SU-DHL-6 (cell line): ENCODE measurements around the gene SP9.

ENCODE experiments used
- H2AFZ ChIP-seq: fragments of 200-600 bp; sonication (generic); 2 replicates; pipeline ENCODE4 v1.6.1; 2014; ENCODE audit warnings: low read depth, mild to moderate bottlenecking, moderate library complexity, mixed read lengths, antibody characterized with exemption, low read length; ENCODE audit not compliant: severe bottlenecking
- H3F3A ChIP-seq: fragments of 200-600 bp; shearing (Covaris generic); 2 replicates; pipeline ENCODE4 v1.6.0; 2016; ENCODE audit warnings: antibody characterized with exemption, mild to moderate bottlenecking; ENCODE audit not compliant: insufficient read depth
- H3K27ac ChIP-seq: fragments of 200-600 bp; sonication (generic); 2 replicates; pipeline ENCODE4 v1.5.1; 2016; ENCODE audit warnings: low read depth, mild to moderate bottlenecking, low read length, moderate library complexity, mixed read lengths
- H3K27me3 ChIP-seq: fragments of 200-600 bp; sonication (generic), shearing (Covaris generic); 2 replicates; pipeline ENCODE4 v1.6.0; 2014; ENCODE audit warnings: mild to moderate bottlenecking, low read length
- H3K36me3 ChIP-seq: fragments of 200-600 bp; sonication (generic); 2 replicates; pipeline ENCODE4 v1.6.1; 2014; ENCODE audit warnings: mild to moderate bottlenecking, low read length, mixed read lengths
- H3K4me2 ChIP-seq: fragments of 300-600, 200-600 bp; shearing (Covaris generic), sonication (generic); 2 replicates; pipeline ENCODE4 v1.6.0; 2014; ENCODE audit warnings: low read length, low read depth, mild to moderate bottlenecking; ENCODE audit not compliant: poor library complexity, severe bottlenecking
- H3K4me3 ChIP-seq: fragments of 200-600 bp; sonication (generic); 2 replicates; pipeline ENCODE4 v1.5.1; 2014; ENCODE audit warnings: antibody characterized with exemption, low read length, mild to moderate bottlenecking, mixed read lengths; ENCODE audit not compliant: insufficient read depth, poor library complexity, severe bottlenecking
- H3K79me2 ChIP-seq: fragments of 200-600 bp; sonication (generic); 2 replicates; pipeline ENCODE4 v1.6.1; 2014; ENCODE audit warnings: mild to moderate bottlenecking, low read length, moderate library complexity; ENCODE audit not compliant: insufficient read depth
- H3K9ac ChIP-seq: fragments of 200-600 bp; sonication (generic); 2 replicates; pipeline ENCODE4 v1.7.0; 2014; ENCODE audit warnings: mild to moderate bottlenecking, low read length
- H3K9me2 ChIP-seq: fragments of 200-600 bp; sonication (generic); replicated peaks from 2 replicates; pipeline ENCODE4 v1.6.1; 2014; ENCODE audit warnings: low read length; ENCODE audit not compliant: insufficient read depth
- H3K9me3 ChIP-seq: fragments of 200-600 bp; sonication (generic); 2 replicates; pipeline ENCODE4 v1.6.1; 2014; ENCODE audit warnings: low read length, mixed read lengths; ENCODE audit not compliant: insufficient read depth
- H4K20me1 ChIP-seq: fragments of 200-600 bp; sonication (generic); 2 replicates; pipeline ENCODE4 v1.6.1; 2014; ENCODE audit warnings: low read depth, mild to moderate bottlenecking, antibody characterized with exemption, low read length, moderate library complexity, mixed read lengths
- EZH2phosphoT487 ChIP-seq: fragments of 200-600 bp; sonication (generic), shearing (Covaris generic); conservative IDR thresholded peaks from 2 replicates; pipeline ENCODE4 v1.6.1; 2018; ENCODE audit warnings: mild to moderate bottlenecking, antibody characterized with exemption, low read length, moderate library complexity, mixed read lengths
- TF ChIP-seq, protein P1 (sequence below): fragments of 200-600 bp; sonication (generic); IDR thresholded peaks from one replicate; pipeline ENCODE4 v1.5.1; 2017; ENCODE audit warnings: antibody characterized with exemption, mild to moderate bottlenecking, low read length, moderate library complexity; ENCODE audit not compliant: insufficient read depth, poor library complexity, severe bottlenecking

Gene SP9

DNA sequence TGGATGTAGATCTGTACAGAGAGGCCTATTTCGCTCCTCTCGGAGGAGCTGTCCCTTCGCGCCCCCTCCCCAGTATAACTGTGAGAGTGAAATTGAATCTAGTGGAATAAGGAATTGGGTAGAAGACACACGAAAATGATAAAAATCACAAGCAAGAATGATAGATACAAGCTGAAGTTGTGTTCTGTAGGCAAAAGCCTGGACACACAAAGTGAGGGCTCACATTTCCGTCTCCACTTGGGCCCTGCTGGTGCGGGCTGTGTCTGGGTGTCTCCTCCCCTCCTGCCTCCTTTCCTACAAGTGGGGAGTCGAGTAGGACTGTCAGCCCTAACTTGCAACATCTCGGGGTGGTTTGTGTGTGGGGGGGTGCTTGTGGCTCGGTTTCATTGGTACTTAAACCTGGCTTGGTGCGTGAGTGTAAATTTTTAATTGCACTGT lies 457 bp upstream of the SP9 start:
- H3K9ac ChIP-seq = no peak overlapping the region
- no peaks in the 10 kb centered on the region for H4K20me1 ChIP-seq
- H3F3A ChIP-seq = peaks cover 9% of the 10 kb centered on the region; the same call in 1 of the 2 replicates
- H3K27me3 ChIP-seq = no peaks in the 10 kb centered on the region
- H3K9me3 ChIP-seq = no peaks in the 10 kb centered on the region
- no peak overlapping the region for H2AFZ ChIP-seq
- no peak for TF ChIP-seq EZH2phosphoT487
- TF ChIP-seq, protein P1, sequence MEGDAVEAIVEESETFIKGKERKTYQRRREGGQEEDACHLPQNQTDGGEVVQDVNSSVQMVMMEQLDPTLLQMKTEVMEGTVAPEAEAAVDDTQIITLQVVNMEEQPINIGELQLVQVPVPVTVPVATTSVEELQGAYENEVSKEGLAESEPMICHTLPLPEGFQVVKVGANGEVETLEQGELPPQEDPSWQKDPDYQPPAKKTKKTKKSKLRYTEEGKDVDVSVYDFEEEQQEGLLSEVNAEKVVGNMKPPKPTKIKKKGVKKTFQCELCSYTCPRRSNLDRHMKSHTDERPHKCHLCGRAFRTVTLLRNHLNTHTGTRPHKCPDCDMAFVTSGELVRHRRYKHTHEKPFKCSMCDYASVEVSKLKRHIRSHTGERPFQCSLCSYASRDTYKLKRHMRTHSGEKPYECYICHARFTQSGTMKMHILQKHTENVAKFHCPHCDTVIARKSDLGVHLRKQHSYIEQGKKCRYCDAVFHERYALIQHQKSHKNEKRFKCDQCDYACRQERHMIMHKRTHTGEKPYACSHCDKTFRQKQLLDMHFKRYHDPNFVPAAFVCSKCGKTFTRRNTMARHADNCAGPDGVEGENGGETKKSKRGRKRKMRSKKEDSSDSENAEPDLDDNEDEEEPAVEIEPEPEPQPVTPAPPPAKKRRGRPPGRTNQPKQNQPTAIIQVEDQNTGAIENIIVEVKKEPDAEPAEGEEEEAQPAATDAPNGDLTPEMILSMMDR = no peak
- H3K4me3 ChIP-seq = no peak overlapping the region
- H3K4me2 ChIP-seq = no peak overlapping the region
- no peaks in the 10 kb centered on the region for H3K36me3 ChIP-seq
- H3K79me2 ChIP-seq = no peaks in the 10 kb centered on the region
- no peak overlapping the region for H3K27ac ChIP-seq
- no peaks in the 10 kb centered on the region for H3K9me2 ChIP-seq

DNA sequence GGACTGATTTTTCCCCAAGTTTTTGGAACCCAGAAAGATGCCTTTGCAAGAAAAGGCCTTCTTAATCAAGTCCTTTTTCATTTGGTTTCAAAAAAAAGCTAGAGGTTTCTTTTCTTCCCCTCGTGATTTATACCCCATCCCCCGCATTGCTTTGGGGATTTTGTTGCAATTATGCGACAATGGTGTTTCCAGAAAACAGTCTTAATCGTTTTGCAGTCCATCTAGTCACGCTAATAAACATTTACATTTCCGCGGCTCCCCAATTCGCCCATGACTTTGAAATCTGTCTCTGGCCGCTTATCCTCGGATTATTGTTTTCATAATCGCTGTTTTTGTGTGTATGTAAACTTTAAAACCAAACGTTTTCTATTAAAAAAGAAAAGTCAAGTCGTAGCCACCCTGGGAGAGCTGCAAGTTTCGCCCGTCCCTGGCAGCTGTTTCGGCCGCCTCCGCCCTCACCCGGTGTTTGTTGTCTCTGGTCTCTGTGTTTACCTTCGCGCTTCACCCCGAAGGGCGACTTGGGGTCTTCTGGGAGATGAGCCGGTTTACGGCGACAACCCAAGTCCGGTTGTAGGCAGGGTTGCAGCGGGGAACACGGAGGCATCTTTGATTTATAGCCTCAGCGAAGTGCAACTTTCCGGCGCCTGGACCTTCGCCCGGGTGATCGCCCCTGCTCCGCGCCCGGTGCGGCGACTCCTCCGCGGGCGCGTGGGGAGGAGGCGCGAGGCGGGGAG lies 667 bp downstream of the SP9 start:
- Histone ChIP-seq H2AFZ (no peak overlapping the region), H4K20me1 (no peaks in the 10 kb centered on the region), H3F3A (peaks cover 9% of the 10 kb centered on the region; the same call in 1 of the 2 replicates), H3K9me3 (no peaks in the 10 kb centered on the region), H3K27me3 (no peaks in the 10 kb centered on the region), H3K27ac (no peak overlapping the region), H3K36me3 (no peaks in the 10 kb centered on the region), H3K9ac (no peak overlapping the region), H3K4me2 (no peak overlapping the region), H3K4me3 (no peak overlapping the region), H3K9me2 (no peaks in the 10 kb centered on the region), H3K79me2 (no peaks in the 10 kb centered on the region)
- no peak for TF ChIP-seq EZH2phosphoT487
- TF ChIP-seq, protein P1 = no peak

DNA sequence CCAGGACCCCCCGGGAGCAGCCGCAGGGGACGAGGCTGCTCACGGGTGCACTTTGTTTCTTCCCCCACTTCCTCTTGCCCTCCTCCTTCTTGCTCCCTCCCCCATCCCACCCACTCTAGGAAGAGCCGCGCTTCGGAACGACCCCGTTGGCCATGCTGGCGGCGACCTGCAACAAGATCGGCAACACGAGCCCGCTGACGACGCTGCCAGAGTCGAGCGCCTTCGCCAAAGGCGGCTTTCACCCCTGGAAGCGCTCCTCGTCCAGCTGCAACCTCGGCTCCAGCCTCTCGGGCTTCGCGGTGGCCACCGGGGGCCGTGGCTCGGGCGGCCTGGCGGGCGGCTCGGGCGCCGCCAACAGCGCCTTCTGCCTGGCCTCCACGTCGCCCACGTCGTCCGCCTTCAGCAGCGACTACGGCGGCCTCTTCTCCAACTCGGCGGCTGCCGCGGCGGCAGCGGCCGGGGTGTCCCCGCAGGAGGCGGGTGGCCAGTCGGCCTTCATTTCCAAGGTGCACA lies 1.3 kb downstream of the SP9 start:
- Histone ChIP-seq H3K27ac (no peak overlapping the region), H3K9me2 (no peaks in the 10 kb centered on the region), H3K4me3 (no peak overlapping the region), H3F3A (peaks cover 9% of the 10 kb centered on the region; the same call in 1 of the 2 replicates), H2AFZ (no peak overlapping the region), H4K20me1 (no peaks in the 10 kb centered on the region), H3K36me3 (no peaks in the 10 kb centered on the region), H3K27me3 (no peaks in the 10 kb centered on the region), H3K79me2 (no peaks in the 10 kb centered on the region), H3K9ac (no peak overlapping the region), H3K4me2 (no peak overlapping the region), H3K9me3 (no peaks in the 10 kb centered on the region)
- TF ChIP-seq, protein P1 = no peak
- TF ChIP-seq EZH2phosphoT487 = no peak
